NCI-H524 (cell line): ENCODE results near the gene KLHL41.

Experiments
- DNase-seq, 2 experiments: peaks; one replicate each; lab custom pipeline; 2025; lab: John Stamatoyannopoulos, UW

The KLHL41 gene

GRCh38 chr2:169509298-169509885 is at the start of gene KLHL41:
KLHL41 (plus strand) TSS chr2:169509702; CDS start chr2:169509779, 77 bp downstream.
- peak in 1 of 2 experiments; percentile 18 for DNase-seq

DNA sequence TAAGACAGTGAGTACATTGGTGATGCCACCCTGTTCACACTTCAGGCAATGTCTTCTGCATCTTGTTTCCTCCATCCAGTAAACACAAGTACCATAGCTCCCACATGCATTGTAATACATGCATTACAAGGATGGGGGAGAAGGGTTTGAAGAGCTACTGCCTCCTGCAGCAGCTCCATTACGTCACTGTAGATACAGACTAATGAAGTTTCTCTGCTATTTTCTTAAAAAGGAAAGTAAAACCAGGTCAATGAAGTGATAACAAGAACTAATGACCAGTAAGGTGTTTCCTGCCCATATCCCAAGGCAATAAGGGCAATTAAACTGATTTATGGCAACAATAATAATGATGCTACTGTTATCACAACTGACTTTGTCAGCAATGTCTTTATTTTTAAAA is 48.4 kb upstream of the KLHL41 start:
- no peak for DNase-seq

DNA sequence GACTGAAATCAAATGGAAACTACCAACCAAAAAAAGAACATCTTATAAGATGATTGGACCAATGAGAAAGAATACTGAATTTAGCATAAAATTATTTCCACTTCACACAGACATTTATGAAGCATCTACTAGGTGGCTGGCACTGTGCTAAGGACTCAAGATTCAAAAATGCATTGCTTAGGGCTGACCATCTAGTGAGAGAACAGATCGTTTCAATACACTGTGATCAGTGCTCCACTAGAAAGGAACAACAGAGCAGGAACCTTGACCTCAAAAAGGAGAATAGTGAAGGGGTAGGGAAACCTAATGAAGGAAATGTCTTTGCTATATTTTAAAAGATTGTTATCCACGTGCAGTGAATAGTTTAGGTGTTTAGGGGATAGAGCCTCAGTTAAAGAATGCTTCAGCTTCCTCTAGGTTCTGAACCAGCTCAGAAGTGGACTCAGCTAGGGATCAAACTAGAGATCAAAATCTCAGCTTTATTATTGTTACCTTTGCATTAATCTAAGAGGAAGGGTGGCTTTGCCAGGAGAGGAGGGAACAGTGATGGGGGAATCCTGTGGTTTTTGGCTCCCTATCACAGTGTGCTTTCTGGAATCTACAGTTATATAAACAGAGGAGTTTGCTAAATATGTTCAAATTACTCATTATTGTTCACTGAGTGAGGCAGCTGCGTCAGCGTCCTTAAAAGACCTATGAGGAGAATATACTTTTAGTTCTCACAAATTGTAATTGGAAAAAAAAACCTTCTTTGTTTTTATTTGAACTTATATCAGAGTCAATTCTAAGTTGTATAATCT is 46.4 kb upstream of the KLHL41 start:
- DNase-seq = no peak

- DNase-seq = no peak
Measured at GRCh38 chr2:169464466-169464865, 45.0 kb upstream of the KLHL41 start.

GRCh38 chr2:169464882-169465281 is 44.6 kb upstream of the KLHL41 start:
- DNase-seq = no peak

DNA sequence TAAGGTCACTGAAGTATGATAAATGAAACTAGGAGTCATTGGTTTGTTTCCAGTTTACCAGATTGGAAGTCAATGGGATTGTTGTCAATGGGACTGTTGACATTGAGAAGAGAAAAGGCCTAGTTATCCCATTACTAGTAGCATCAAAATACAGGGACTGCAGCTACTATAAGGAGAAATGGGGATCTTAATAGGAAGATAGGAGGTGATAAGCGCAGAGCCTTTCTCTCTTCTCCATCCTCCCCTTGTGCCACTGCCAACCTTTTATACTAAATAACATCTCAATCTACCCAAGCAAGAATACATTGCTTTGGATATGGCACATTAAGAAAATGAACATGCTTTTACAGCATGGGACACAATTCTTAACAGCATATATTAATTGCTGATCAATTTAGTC is 40.7 kb upstream of the KLHL41 start:
- no peak for DNase-seq

DNA sequence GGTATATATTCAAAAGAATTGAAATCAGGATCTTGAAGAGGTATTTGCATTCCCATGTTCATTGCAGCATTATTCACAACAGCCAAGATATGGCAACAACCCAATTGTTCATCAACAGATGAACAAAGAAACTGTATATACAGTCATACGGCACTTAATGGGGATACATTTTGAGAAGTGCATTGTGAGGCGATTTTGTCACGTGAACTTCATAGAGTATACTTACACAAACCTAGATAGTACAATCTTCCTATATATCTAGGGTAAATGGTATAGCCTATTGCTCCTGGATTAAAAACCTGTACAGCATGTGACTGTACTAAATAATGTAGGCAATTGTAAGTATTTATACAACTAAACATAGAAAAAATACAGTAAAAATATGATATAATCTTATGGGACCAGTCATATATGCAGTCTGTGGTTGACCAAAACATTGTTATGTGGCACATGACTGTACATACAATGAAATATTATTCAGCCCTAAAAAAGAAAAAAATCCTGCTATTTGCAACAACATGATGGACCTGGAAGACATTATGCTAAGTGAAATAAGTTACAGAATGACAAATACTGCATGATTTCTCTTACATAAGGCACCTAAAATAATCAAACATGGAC is 39.4 kb upstream of the KLHL41 start:
- no peak for DNase-seq

DNA sequence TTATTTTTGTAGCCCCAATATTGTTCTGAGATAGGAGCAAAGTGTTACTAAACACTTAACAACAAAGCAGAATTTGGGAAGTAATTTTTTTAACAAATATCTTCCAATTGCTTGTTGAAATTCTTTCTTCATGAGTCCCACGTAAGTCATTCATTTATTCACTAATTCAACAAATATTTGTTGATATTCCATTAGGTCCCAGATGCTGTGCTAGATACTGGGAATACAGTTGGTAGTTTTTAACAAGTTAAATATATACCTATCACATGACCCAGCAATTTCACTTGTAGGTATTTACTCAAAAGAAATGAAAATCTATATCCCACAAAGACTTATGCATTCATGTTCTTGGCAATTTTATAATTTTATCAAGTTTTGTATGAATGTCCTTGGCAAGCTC is 37.3 kb upstream of the KLHL41 start:
- no peak for DNase-seq

DNA sequence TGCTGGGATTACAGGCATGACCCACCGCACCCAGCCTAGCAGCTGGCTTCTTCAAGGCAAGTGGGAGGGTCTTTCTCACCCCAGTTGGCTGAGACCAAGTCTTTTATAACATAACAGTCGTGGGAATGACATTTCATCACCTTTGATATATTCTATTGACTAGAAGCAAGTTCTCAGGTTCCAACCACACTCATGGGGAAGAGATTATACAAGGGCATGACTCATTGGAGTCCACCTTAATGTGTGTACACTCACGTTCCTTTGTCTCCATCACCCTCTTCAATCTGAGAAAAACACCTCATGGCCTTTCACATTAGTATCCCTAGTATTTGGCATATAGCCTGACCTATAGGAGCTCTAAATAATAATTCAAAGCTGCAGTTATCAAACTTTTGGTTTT is 33.0 kb upstream of the KLHL41 start:
- DNase-seq = no peak

GRCh38 chr2:169478339-169478738 is 31.2 kb upstream of the KLHL41 start:
- no peak for DNase-seq

GRCh38 chr2:169478745-169479256 is 30.7 kb upstream of the KLHL41 start:
- DNase-seq = no peak

GRCh38 chr2:169479257-169480078 is 30.0 kb upstream of the KLHL41 start, which contains the start of gene BBS5:
BBS5 (plus strand) TSS chr2:169479494; CDS start chr2:169479554, 60 bp downstream.
- DNase-seq = peak; percentile 86 to 89

DNA sequence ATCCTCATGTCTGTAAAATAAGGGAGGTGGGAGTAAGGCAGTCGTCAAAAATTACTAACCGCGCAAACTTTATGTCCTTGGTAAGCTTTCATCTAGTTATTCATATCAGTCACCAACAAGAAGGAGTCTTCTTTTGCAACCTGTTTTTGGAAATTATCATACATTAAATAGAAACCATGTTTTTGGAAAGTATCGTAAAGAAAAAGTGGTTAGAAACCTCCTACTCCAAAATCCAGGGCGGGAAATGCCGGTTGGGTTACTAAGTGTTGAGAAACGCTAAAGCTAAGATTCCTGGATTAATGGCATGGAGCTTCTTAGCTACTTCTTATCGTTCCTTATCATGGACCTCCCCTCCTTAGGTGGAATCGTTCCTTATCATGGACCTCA is 29.4 kb upstream of the KLHL41 start:
- DNase-seq = peak in 1 of 2 experiments; percentile 33

DNA sequence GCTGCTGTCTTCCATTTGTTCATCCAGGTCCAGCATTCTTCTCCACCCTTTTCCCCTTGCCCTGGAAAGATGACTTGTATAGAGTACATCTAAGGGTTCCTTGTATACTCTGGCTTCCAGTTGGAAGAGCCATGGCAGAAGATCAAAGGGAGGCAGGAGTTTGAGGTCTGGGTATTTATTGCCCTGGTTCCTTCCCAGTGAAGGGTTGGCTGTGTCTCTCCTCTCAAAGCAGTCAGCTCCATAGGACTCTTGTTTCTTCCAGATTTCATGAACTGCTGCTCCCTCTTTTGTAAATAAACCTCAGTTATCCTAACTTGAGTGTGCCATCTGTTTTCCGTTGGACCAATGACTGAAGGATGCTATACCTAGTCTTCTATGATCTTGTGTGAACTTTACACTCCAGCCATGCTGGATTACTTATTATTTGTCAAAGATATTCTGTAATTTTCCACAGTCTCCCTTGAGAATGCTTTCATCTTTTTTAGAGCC is 23.8 kb upstream of the KLHL41 start:
- DNase-seq = peak; percentile 39 to 80

- DNase-seq = no peak
Measured at GRCh38 chr2:169486487-169486886, 23.0 kb upstream of the KLHL41 start.

DNA sequence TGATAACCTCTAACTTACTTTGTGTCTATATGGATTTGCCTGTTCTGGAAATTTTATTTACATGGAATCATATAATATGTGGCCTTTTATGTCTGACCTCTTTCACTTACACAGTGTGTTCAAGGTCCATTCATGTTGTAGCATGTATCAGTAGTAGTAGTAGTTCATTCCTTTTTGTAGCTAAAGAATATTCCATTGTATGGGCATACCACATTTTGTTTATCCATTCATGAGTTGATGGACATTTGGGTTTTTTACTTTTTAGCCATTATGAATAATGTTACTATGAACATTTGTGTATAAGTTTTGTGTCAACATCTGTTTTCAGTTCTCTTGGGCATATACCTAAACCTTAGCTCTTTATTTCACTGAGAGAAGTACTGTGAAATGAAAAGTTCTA is 18.7 kb upstream of the KLHL41 start:
- DNase-seq = no peak

DNA sequence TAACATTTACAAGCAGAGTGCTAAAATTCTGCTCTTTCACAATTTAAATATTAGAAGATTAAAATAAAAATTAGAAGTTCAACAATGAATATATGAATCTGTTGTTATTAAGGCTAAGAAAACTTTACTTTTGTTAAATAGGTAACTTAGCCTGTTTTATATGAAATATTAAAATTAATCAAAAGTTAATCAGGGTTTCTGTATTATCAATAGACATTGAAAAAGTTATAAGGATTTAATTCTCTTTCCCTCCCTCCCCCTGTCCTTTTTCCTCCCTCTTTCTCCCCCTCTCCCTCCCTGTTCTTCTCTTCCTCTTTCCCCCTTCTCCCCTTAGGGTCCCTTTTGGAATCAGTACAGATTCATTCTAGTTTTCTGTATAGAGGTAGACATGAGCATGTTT is 18.1 kb upstream of the KLHL41 start:
- no peak for DNase-seq

GRCh38 chr2:169493360-169493759 is 16.1 kb upstream of the KLHL41 start:
- DNase-seq = no peak

- peak; percentile 21 to 60 for DNase-seq
Measured at GRCh38 chr2:169495310-169495928, 14.1 kb upstream of the KLHL41 start.

DNA sequence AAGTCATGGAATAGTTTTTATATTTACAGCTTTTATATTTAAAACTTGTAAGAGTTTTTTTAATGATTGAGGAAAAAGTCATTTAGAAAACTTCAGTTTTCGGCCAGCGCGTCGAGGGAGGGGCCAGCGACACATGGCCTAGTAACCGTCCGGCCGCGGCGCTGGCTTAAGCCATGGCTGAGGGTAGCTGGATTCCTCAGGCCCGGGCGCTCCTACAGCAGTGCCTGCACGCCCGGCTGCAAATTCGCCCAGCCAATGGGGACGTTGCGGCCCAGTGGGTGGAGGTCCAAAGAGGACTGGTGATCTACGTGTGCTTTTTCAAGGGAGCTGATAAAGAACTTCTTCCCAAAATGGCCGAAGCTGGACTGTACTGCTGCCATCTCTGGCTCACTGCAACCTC is 4.9 kb upstream of the KLHL41 start:
- no peak for DNase-seq

- no peak for DNase-seq
Measured at GRCh38 chr2:169507698-169508097, 1.8 kb upstream of the KLHL41 start.
